HepG2 (cell line): Measurements from ENCODE around the gene SYNE1.
"Not testable (repeated sequence)": the region's sequence is repeated elsewhere in the genome, so short reads cannot be mapped to it uniquely, and the experiment has no call there.

ENCODE experiments used
- ARNT ChIP-seq: fragments of 450-650 bp; IDR thresholded peaks from 2 replicates; pipeline ENCODE4 v1.6.1; 2017
- HDAC6 ChIP-seq: fragments of 200-600 bp; sonication (generic); IDR thresholded peaks from 2 replicates; pipeline ENCODE4 v1.7.0; 2017; ENCODE audit warnings: mild to moderate bottlenecking, antibody characterized with exemption, low read length, low read depth
- POLR2A ChIP-seq, 2 experiments: IDR thresholded peaks; 2 replicates each; pipeline ENCODE4 v1.6.1; 2011; ENCODE audit warnings: low read depth in 2 of 2, low read length in 2 of 2, mild to moderate bottlenecking in 1 of 2, moderate library complexity in 1 of 2; ENCODE audit not compliant: insufficient read depth in 1 of 2
- ZFP91 ChIP-seq: sonication (generic); formaldehyde crosslinking; IDR thresholded peaks from 2 replicates; pipeline ENCODE4 v1.9.0; 2022; ENCODE audit warnings: missing genetic modification reagents, mild to moderate bottlenecking, borderline replicate concordance
- ZNF3 ChIP-seq: IDR thresholded peaks from 2 replicates; pipeline ENCODE4 v1.7.0; 2017; ENCODE audit warnings: inconsistent platforms
- TF ChIP-seq, protein P1 (sequence below): sonication (generic); formaldehyde crosslinking; IDR thresholded peaks from 2 replicates; pipeline ENCODE4 v1.4.0; 2020; ENCODE audit warnings: missing genetic modification reagents, borderline replicate concordance

GRCh38 chr6:152682935-152683334 lies 45.8 kb upstream of the SYNE1 start:
- not testable (repeated sequence) for TF ChIP-seq ARNT; HDAC6; ZFP91 (CRISPR knock-in tag); POLR2A (IDR thresholded peaks at IDR 0.05; ENCODE audit: insufficient read depth in 1 of 2, low read depth in 2 of 2, low read length in 2 of 2); ZNF3 (CRISPR knock-in tag)
- TF ChIP-seq, protein P1, sequence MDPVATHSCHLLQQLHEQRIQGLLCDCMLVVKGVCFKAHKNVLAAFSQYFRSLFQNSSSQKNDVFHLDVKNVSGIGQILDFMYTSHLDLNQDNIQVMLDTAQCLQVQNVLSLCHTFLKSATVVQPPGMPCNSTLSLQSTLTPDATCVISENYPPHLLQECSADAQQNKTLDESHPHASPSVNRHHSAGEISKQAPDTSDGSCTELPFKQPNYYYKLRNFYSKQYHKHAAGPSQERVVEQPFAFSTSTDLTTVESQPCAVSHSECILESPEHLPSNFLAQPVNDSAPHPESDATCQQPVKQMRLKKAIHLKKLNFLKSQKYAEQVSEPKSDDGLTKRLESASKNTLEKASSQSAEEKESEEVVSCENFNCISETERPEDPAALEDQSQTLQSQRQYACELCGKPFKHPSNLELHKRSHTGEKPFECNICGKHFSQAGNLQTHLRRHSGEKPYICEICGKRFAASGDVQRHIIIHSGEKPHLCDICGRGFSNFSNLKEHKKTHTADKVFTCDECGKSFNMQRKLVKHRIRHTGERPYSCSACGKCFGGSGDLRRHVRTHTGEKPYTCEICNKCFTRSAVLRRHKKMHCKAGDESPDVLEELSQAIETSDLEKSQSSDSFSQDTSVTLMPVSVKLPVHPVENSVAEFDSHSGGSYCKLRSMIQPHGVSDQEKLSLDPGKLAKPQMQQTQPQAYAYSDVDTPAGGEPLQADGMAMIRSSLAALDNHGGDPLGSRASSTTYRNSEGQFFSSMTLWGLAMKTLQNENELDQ (CRISPR knock-in tag) = not testable (repeated sequence)
